Psoas muscle (tissue), 8 donors: Measurements from ENCODE around the gene ATG4A. TPM values are rescaled to one million over a fixed set of nuclear protein-coding genes. Genes with fewer than 3 reads are reported as not detected.

Experiments used
- ATAC-seq, 4 donors: fragments of 200-7000 bp; cut with Tn5 transposase; one replicate each; pipeline ENCODE4 v1.9.1; 2020; ENCODE audit warnings: moderate library complexity in 3 of 4, mild to moderate bottlenecking in 2 of 4
- DNase-seq, 2 donors: peaks; one replicate each; pipeline ENCODE4 v3.0.0-alpha.2; 2020
- H3K27ac ChIP-seq: fragments of 200-600 bp; one replicate; pipeline ENCODE4 v1.8.0; 2022
- H3K27me3 ChIP-seq, 3 donors: fragments of 200-600 bp in 1 of 3; one replicate each; pipeline versions ENCODE4 v1.6.1 to v1.8.0; 2013 to 2022; ENCODE audit warnings: low read length in 2 of 3, mild to moderate bottlenecking in 2 of 3, moderate library complexity in 1 of 3; ENCODE audit not compliant: insufficient read depth in 3 of 3
- H3K36me3 ChIP-seq, 2 donors: fragments of 200-600 bp in 1 of 2; one replicate each; pipeline versions ENCODE4 v1.6.1 to v1.8.0; 2013 to 2022; ENCODE audit warnings: low read depth in 1 of 2, mild to moderate bottlenecking in 1 of 2, moderate library complexity in 1 of 2; ENCODE audit not compliant: insufficient read depth in 1 of 2
- H3K4me1 ChIP-seq: fragments of 200-600 bp; one replicate; pipeline ENCODE4 v1.8.0; 2022
- H3K4me3 ChIP-seq: fragments of 200-600 bp; one replicate; pipeline ENCODE4 v1.8.0; 2022; ENCODE audit warnings: mild to moderate bottlenecking
- H3K9me3 ChIP-seq: fragments of 200-600 bp; one replicate; pipeline ENCODE4 v1.8.0; 2022
- CTCF ChIP-seq: fragments of 200-600 bp; IDR thresholded peaks from one replicate; pipeline ENCODE4 v1.8.0; 2022; ENCODE audit warnings: antibody characterized with exemption
- WGBS, 3 donors: extraction: QIAGEN DNeasy Blood & Tissue Kit; methylation state at CpG; one replicate each; pipeline versions ENCODE4 v1.1.6 to v1.1.7; 2013; 5-methylcytosine and 5-hydroxymethylcytosine counted together
- intact Hi-C, 2 donors: fragments of 100-400 bp; cut with DNase I; formaldehyde crosslinking; loops; one replicate each; pipeline versions ENCODE4 v1.11.0 to v1.14.2; 2022
- polyA plus RNA-seq, 3 donors: library from polyadenylated mRNA; stranded (reverse); fragments of 200-250 nt; gene quantifications; one replicate each; pipeline ENCODE4 v1.2.3, GENCODE V29; 2013
- total RNA-seq, 4 donors: library from RNA; stranded (reverse); fragmentation: NEBNext Ultra II Directional in 2 of 4; extraction: Animal tissue kit (Norgen Biotek cat#: 25700) in 2 of 4; gene quantifications; one replicate each; pipeline versions ENCODE4 v1.2.1 to v1.2.4, GENCODE V29; 2021 to 2023
- donor health status: healthy with polysubstance abuse.
- donor health status: DM: no; HTN: no; CAD: no; lungs with moderate emphysema.
- donor health status: Bipolar disorder and iron deficiency.
- donor health status: healthy.
- donor health status: DM: yes; HTN: yes; CAD: no.
- donor health status: DM: no; HTN: no; CAD: no.
- donor health status: DM: no; HTN: no; CAD: no.
- donor health status: DM: yes; HTN: yes; CAD: no.

ATG4A gene
- total and polyA plus RNA-seq, 7 donors, result 14.7 to 35.1 (median 22.3) TPM

- Histone ChIP-seq H3K9me3 (no peaks in the 10 kb centered on the region), H3K27ac (no peak overlapping the region), H3K27me3 (no peaks in the 10 kb centered on the region), H3K4me1 (no peaks in the 10 kb centered on the region), H3K4me3 (no peak overlapping the region), H3K36me3 (peaks cover 0 to 42% of the 10 kb centered on the region in 2 donors)
- WGBS, 3 donors, result 48 to 83% (median 63%) methylated on average over 6 to 7 of the region's 7 CpGs
- DNase-seq (no peak), ATAC-seq (peak in 2 of 4 donors; percentile 51 to 74)
- intact Hi-C loops, result loop anchor here (5.0 kb wide), 1 partner anchor 117 kb away; no protein-coding TSS in a partner anchor
- peak; percentile 47 for TF ChIP-seq CTCF
Observed at GRCh38 chrX:108138814-108139702, 47.5 kb downstream of the ATG4A start.

DNA sequence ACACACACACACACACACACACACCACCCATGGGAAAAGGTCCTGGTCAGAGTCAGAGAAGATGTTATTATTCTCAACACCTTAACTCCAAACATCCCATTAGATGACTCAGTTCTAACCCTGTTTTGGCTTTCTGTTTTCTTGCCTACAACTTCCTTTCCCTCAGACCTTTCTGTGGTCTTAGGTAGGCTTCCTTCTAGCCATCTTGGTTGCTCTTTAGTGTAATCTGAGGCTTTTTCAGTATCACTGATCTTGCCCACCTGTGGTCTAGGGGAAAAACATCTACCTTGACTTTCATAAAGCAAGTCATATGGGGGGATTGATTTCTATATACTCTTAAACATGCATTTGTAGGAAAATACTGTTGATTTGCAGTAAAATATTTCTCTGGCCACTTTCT, 56.9 kb downstream of the ATG4A start:
- no peak for DNase-seq
- Histone ChIP-seq H3K9me3 (no peaks in the 10 kb centered on the region), H3K4me3 (no peak overlapping the region), H3K4me1 (no peaks in the 10 kb centered on the region), H3K36me3 (peaks cover 0 to 48% of the 10 kb centered on the region in 2 donors), H3K27ac (no peak overlapping the region), H3K27me3 (peaks cover 0 to 4% (median 0%) of the 10 kb centered on the region in 3 donors)
- ATAC-seq, result no peak
- no peak for TF ChIP-seq CTCF
- intact Hi-C loops, result no loop called here

- no peak for TF ChIP-seq CTCF
- intact Hi-C loops, result no loop called here
- no peak for ATAC-seq
Observed at GRCh38 chrX:108156082-108156481, 64.5 kb downstream of the ATG4A start.

GRCh38 chrX:108156934-108157466, 65.4 kb downstream of the ATG4A start:
- intact Hi-C loops, result no loop called here
- Histone ChIP-seq H3K27me3 (peaks cover 0 to 8% (median 0%) of the 10 kb centered on the region in 3 donors), H3K4me1 (no peaks in the 10 kb centered on the region), H3K4me3 (no peak overlapping the region), H3K9me3 (no peaks in the 10 kb centered on the region), H3K27ac (no peak overlapping the region), H3K36me3 (peaks cover 0 to 32% of the 10 kb centered on the region in 2 donors)
- no peak for TF ChIP-seq CTCF
- WGBS, 3 donors, result 78 to 94% (median 91%) methylated on average over 8 of the region's 8 CpGs
- ATAC-seq (no peak), DNase-seq (no peak)

More at GRCh38 chrX:108156082-108156481, 64.5 kb downstream of the ATG4A start:
- Histone ChIP-seq H3K4me3 (no peak overlapping the region), H3K27ac (no peak overlapping the region), H3K4me1 (no peaks in the 10 kb centered on the region), H3K27me3 (peaks cover 0 to 8% (median 0%) of the 10 kb centered on the region in 3 donors), H3K9me3 (no peaks in the 10 kb centered on the region), H3K36me3 (peaks cover 0 to 39% of the 10 kb centered on the region in 2 donors)
- WGBS, 3 donors, result 77 to 100% (median 89%) methylated on average over 1 to 2 of the region's 2 CpGs
- no peak for DNase-seq
